WTC11 (cell line): ENCODE data around the gene AFF3. TPM values are rescaled to one million over a fixed set of nuclear protein-coding genes. Genes with fewer than 3 reads are reported as not detected.

Experiments
- ATAC-seq: fragments of 200-7000 bp; cut with Tn5 transposase; 2 replicates; pipeline ENCODE4 v1.10.0; 2021; ENCODE audit warnings: mild to moderate bottlenecking, moderate library complexity
- CTCF ChIA-PET: fragments of 300-600 bp; sonication (Branson Sonifier 250); formaldehyde crosslinking; loops from one replicate; lab custom pipeline; 2021; ENCODE audit warnings: antibody characterized with exemption; lab: Charles Lee
- POLR2A ChIA-PET: fragments of 350-600 bp; sonication (Branson Sonifier 250); formaldehyde crosslinking; loops from one replicate; lab custom pipeline; 2021; ENCODE audit warnings: antibody characterized with exemption; lab: Charles Lee
- DNase-seq: peaks from one replicate; pipeline ENCODE4 v3.0.0; 2021; ENCODE audit warnings: low spot score
- H3K27ac Mint-ChIP-seq: 2 replicates; pipeline ENCODE4 v1.8.0; 2021; ENCODE audit warnings: mixed read lengths
- H3K27me3 Mint-ChIP-seq: 2 replicates; pipeline ENCODE4 v1.8.0; 2021; ENCODE audit warnings: low read depth, mild to moderate bottlenecking, moderate library complexity, mixed read lengths
- H3K36me3 Mint-ChIP-seq: 2 replicates; pipeline ENCODE4 v1.8.0; 2021; ENCODE audit warnings: mixed read lengths
- H3K4me1 Mint-ChIP-seq: 2 replicates; pipeline ENCODE4 v1.8.0; 2022; ENCODE audit warnings: mixed read lengths
- H3K4me3 Mint-ChIP-seq: 2 replicates; pipeline ENCODE4 v1.8.0; 2021; ENCODE audit warnings: mild to moderate bottlenecking, moderate library complexity, mixed read lengths
- H3K9me3 Mint-ChIP-seq: 2 replicates; pipeline ENCODE4 v1.8.0; 2021; ENCODE audit warnings: mixed read lengths
- ETV6 ChIP-seq: sonication (generic); formaldehyde crosslinking; IDR thresholded peaks from 2 replicates; pipeline ENCODE4 v1.8.1; 2022; ENCODE audit warnings: mild to moderate bottlenecking, missing genetic modification reagents
- NFYB ChIP-seq: sonication (generic); formaldehyde crosslinking; conservative IDR thresholded peaks from 2 replicates; pipeline ENCODE4 v1.8.0; 2022; ENCODE audit warnings: low read depth, missing genetic modification reagents
- SOX15 ChIP-seq: fragments of 250-450 bp; sonication (Bioruptor Pico); IDR thresholded peaks from 2 replicates; pipeline ENCODE4 v1.9.0; 2021; ENCODE audit warnings: mild to moderate bottlenecking
- ZNF317 ChIP-seq: sonication (generic); formaldehyde crosslinking; IDR thresholded peaks from 2 replicates; pipeline ENCODE4 v1.8.1; 2023; ENCODE audit warnings: low read depth, mild to moderate bottlenecking, moderate library complexity, missing genetic modification reagents, borderline replicate concordance
- ZNF416 ChIP-seq: fragments of 250-450 bp; sonication (Bioruptor Pico); IDR thresholded peaks from 2 replicates; pipeline ENCODE4 v1.9.0; 2021; ENCODE audit warnings: mild to moderate bottlenecking, inconsistent platforms
- ZNF671 ChIP-seq: fragments of 250-450 bp; sonication (Bioruptor Pico); IDR thresholded peaks from 2 replicates; pipeline ENCODE4 v1.8.0; 2021; ENCODE audit warnings: mild to moderate bottlenecking
- total RNA-seq: library from RNA; stranded (reverse); gene quantifications from 3 replicates; pipeline ENCODE4 v1.2.3, GENCODE V29; 2021
- TF ChIP-seq, protein P1 (sequence below): sonication (generic); formaldehyde crosslinking; IDR thresholded peaks from 2 replicates; pipeline ENCODE4 v1.8.0; 2022; ENCODE audit warnings: mild to moderate bottlenecking, missing genetic modification reagents
- TF ChIP-seq, protein P2 (sequence below): sonication (generic); formaldehyde crosslinking; IDR thresholded peaks from 2 replicates; pipeline ENCODE4 v1.8.0; 2022; ENCODE audit warnings: mild to moderate bottlenecking, missing genetic modification reagents
- TF ChIP-seq, protein P3 (sequence below): fragments of 200-600 bp; IDR thresholded peaks from 2 replicates; pipeline ENCODE4 v1.8.0; 2022; ENCODE audit warnings: antibody characterized with exemption
- TF ChIP-seq, protein P4 (sequence below): sonication (generic); formaldehyde crosslinking; IDR thresholded peaks from 2 replicates; pipeline ENCODE4 v1.8.1; 2022; ENCODE audit warnings: low read depth, mild to moderate bottlenecking, moderate library complexity, missing genetic modification reagents, borderline replicate concordance
- TF ChIP-seq, protein P5 (sequence below): sonication (generic); formaldehyde crosslinking; IDR thresholded peaks from 2 replicates; pipeline ENCODE4 v1.8.0; 2022; ENCODE audit warnings: missing genetic modification reagents
- TF ChIP-seq, protein P6 (sequence below): fragments of 250-450 bp; sonication (Bioruptor Pico); IDR thresholded peaks from 2 replicates; pipeline ENCODE4 v1.9.0; 2021; ENCODE audit warnings: moderate library complexity, mild to moderate bottlenecking, inconsistent platforms, borderline replicate concordance
- TF ChIP-seq, protein P7 (sequence below): sonication (generic); formaldehyde crosslinking; IDR thresholded peaks from 2 replicates; pipeline ENCODE4 v1.8.1; 2022; ENCODE audit warnings: low read depth, missing genetic modification reagents, borderline replicate concordance
- TF ChIP-seq, protein P8 (sequence below): sonication (generic); formaldehyde crosslinking; conservative IDR thresholded peaks from 2 replicates; pipeline ENCODE4 v1.8.1; 2023; ENCODE audit warnings: mild to moderate bottlenecking, low read depth, missing genetic modification reagents, moderate library complexity

Gene AFF3
- total RNA-seq, 1 experiment from 2014 or later = 1.2 TPM

DNA sequence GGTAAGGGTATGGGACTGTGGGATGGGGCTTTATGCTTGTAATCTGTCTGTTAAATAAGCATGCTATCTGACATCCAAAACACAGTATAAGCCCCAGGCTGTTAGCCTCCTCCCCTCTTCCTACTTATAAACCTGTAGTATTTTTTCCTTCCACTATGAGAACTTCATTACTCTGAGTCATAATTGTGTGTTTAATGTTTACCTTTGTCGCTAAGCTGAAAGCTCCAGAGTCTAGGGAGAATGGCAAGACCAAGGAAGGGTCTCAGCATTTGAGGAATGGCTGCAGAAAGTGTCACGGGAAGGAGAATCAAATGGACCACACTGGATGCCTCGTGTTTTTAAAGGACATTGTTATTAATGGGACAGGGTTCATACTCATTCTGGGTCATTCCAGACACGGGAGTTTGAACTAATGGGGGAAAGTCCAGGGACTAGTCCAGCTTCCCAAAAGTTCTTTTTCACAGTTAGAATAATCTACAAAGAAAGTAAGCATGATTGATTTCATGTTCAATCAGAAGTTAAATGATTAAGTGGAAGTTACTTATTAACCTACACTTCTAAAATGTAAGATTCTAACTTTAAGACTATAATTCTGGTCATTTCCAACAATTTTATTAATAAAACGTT, 292.2 kb downstream of the AFF3 start (continued):
- no peak for TF ChIP-seq SOX15 (CRISPR knock-in tag)
- TF ChIP-seq ZNF671 = no peak

DNA sequence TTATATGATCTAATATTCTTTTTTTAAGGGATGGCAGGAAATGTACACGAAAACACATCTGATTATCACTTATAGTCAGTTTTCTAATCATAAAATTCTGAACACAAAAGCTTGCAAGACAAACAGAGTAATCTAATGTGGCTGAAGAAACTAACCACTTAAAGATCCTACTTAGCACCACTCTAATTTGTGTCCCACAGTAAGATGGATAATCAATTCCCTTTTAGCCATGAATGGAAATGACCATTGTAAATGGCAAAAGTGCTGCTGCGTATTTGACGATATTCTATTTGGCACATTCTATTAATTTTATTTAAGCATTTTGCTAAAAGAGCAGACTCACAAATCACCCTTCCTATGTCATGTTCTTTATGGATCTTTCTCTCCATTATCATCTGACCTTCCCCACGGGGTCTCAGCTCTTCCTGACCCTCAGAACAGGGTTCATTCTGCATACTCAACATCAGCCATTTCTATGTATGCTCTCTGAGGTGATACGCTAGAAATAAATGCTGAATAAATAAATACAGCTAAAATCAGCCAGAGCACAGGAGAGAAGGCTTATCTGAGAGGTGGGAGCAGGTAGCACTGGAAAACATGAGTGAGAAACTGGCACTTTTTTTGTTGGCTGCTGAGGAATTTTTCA, 295.8 kb downstream of the AFF3 start:
- TF ChIP-seq ZNF317 (CRISPR knock-in tag) (no peak), ZNF416 (CRISPR knock-in tag) (no peak), ETV6 (CRISPR knock-in tag) (no peak), NFYB (no peak), SOX15 (CRISPR knock-in tag) (no peak)
- TF ChIP-seq, protein P1, sequence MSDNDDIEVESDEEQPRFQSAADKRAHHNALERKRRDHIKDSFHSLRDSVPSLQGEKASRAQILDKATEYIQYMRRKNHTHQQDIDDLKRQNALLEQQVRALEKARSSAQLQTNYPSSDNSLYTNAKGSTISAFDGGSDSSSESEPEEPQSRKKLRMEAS (CRISPR knock-in tag) = no peak
- TF ChIP-seq, protein P2, sequence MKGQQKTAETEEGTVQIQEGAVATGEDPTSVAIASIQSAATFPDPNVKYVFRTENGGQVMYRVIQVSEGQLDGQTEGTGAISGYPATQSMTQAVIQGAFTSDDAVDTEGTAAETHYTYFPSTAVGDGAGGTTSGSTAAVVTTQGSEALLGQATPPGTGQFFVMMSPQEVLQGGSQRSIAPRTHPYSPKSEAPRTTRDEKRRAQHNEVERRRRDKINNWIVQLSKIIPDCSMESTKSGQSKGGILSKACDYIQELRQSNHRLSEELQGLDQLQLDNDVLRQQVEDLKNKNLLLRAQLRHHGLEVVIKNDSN (CRISPR knock-in tag) = no peak
- TF ChIP-seq, protein P3, sequence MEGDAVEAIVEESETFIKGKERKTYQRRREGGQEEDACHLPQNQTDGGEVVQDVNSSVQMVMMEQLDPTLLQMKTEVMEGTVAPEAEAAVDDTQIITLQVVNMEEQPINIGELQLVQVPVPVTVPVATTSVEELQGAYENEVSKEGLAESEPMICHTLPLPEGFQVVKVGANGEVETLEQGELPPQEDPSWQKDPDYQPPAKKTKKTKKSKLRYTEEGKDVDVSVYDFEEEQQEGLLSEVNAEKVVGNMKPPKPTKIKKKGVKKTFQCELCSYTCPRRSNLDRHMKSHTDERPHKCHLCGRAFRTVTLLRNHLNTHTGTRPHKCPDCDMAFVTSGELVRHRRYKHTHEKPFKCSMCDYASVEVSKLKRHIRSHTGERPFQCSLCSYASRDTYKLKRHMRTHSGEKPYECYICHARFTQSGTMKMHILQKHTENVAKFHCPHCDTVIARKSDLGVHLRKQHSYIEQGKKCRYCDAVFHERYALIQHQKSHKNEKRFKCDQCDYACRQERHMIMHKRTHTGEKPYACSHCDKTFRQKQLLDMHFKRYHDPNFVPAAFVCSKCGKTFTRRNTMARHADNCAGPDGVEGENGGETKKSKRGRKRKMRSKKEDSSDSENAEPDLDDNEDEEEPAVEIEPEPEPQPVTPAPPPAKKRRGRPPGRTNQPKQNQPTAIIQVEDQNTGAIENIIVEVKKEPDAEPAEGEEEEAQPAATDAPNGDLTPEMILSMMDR = no peak
- TF ChIP-seq, protein P4, sequence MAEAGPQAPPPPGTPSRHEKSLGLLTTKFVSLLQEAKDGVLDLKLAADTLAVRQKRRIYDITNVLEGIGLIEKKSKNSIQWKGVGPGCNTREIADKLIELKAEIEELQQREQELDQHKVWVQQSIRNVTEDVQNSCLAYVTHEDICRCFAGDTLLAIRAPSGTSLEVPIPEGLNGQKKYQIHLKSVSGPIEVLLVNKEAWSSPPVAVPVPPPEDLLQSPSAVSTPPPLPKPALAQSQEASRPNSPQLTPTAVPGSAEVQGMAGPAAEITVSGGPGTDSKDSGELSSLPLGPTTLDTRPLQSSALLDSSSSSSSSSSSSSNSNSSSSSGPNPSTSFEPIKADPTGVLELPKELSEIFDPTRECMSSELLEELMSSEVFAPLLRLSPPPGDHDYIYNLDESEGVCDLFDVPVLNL (CRISPR knock-in tag) = no peak
- TF ChIP-seq, protein P5, sequence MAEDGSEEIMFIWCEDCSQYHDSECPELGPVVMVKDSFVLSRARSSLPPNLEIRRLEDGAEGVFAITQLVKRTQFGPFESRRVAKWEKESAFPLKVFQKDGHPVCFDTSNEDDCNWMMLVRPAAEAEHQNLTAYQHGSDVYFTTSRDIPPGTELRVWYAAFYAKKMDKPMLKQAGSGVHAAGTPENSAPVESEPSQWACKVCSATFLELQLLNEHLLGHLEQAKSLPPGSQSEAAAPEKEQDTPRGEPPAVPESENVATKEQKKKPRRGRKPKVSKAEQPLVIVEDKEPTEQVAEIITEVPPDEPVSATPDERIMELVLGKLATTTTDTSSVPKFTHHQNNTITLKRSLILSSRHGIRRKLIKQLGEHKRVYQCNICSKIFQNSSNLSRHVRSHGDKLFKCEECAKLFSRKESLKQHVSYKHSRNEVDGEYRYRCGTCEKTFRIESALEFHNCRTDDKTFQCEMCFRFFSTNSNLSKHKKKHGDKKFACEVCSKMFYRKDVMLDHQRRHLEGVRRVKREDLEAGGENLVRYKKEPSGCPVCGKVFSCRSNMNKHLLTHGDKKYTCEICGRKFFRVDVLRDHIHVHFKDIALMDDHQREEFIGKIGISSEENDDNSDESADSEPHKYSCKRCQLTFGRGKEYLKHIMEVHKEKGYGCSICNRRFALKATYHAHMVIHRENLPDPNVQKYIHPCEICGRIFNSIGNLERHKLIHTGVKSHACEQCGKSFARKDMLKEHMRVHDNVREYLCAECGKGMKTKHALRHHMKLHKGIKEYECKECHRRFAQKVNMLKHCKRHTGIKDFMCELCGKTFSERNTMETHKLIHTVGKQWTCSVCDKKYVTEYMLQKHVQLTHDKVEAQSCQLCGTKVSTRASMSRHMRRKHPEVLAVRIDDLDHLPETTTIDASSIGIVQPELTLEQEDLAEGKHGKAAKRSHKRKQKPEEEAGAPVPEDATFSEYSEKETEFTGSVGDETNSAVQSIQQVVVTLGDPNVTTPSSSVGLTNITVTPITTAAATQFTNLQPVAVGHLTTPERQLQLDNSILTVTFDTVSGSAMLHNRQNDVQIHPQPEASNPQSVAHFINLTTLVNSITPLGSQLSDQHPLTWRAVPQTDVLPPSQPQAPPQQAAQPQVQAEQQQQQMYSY = no peak
- TF ChIP-seq, protein P6, sequence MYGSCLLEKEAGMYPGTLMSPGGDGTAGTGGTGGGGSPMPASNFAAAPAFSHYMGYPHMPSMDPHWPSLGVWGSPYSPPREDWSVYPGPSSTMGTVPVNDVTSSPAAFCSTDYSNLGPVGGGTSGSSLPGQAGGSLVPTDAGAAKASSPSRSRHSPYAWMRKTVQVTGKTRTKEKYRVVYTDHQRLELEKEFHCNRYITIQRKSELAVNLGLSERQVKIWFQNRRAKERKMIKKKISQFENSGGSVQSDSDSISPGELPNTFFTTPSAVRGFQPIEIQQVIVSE (CRISPR knock-in tag) = no peak
- CTCF ChIA-PET = no interaction called here
- H3K4me1 Mint-ChIP-seq = 0 out of 2 replicates have a peak, but pooled peaks cover 3% of the 10 kb centered on the region
- H3K27ac Mint-ChIP-seq = no peak overlapping the region
- H3K27me3 Mint-ChIP-seq = no peaks in the 10 kb centered on the region
- ATAC-seq (no peak), DNase-seq (no peak)
- no peaks in the 10 kb centered on the region for H3K36me3 Mint-ChIP-seq
- H3K9me3 Mint-ChIP-seq = no peaks in the 10 kb centered on the region
- no peak overlapping the region for H3K4me3 Mint-ChIP-seq
- POLR2A ChIA-PET = no interaction called here

DNA sequence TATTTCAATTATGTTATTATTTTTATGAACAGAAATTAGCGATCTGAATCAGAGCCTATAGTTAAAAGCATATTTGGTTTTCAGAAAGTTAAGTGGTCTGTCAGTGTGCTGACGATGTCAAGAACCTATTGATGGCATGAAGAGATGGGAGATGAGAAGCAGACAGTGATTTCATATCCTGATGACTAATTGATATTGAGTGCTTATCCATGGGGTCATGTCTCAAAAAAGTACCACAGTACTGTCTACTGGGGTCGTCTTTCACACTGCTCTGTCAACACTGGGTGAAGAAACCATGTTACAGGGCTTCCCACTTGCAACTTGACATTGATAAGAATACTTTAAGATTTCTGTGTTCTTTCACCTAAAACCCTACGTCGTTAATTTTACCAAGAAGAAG, 297.1 kb downstream of the AFF3 start:
- H3K27me3 Mint-ChIP-seq = no peaks in the 10 kb centered on the region
- ChIA-PET POLR2A (no interaction called here), CTCF (no interaction called here)
- TF ChIP-seq, protein P7, sequence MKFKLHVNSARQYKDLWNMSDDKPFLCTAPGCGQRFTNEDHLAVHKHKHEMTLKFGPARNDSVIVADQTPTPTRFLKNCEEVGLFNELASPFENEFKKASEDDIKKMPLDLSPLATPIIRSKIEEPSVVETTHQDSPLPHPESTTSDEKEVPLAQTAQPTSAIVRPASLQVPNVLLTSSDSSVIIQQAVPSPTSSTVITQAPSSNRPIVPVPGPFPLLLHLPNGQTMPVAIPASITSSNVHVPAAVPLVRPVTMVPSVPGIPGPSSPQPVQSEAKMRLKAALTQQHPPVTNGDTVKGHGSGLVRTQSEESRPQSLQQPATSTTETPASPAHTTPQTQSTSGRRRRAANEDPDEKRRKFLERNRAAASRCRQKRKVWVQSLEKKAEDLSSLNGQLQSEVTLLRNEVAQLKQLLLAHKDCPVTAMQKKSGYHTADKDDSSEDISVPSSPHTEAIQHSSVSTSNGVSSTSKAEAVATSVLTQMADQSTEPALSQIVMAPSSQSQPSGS (CRISPR knock-in tag) = no peak
- TF ChIP-seq, protein P8, sequence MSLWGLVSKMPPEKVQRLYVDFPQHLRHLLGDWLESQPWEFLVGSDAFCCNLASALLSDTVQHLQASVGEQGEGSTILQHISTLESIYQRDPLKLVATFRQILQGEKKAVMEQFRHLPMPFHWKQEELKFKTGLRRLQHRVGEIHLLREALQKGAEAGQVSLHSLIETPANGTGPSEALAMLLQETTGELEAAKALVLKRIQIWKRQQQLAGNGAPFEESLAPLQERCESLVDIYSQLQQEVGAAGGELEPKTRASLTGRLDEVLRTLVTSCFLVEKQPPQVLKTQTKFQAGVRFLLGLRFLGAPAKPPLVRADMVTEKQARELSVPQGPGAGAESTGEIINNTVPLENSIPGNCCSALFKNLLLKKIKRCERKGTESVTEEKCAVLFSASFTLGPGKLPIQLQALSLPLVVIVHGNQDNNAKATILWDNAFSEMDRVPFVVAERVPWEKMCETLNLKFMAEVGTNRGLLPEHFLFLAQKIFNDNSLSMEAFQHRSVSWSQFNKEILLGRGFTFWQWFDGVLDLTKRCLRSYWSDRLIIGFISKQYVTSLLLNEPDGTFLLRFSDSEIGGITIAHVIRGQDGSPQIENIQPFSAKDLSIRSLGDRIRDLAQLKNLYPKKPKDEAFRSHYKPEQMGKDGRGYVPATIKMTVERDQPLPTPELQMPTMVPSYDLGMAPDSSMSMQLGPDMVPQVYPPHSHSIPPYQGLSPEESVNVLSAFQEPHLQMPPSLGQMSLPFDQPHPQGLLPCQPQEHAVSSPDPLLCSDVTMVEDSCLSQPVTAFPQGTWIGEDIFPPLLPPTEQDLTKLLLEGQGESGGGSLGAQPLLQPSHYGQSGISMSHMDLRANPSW = no peak
- no peaks in the 10 kb centered on the region for H3K36me3 Mint-ChIP-seq
- H3K9me3 Mint-ChIP-seq = no peaks in the 10 kb centered on the region
- H3K4me3 Mint-ChIP-seq = no peak overlapping the region
- no peak for DNase-seq
- H3K4me1 Mint-ChIP-seq = 0 out of 2 replicates have a peak, but pooled peaks cover 3% of the 10 kb centered on the region
- H3K27ac Mint-ChIP-seq = no peak overlapping the region
- no peak for ATAC-seq
